ENCODE results near the gene TBC1D5. TPM values are rescaled to one million over a fixed set of nuclear protein-coding genes. Genes with fewer than 3 reads are reported as not detected.

The TBC1D5 gene
- total and polyA plus RNA-seq, 2 of the 8 experiments (the other 6 are each of a cell fraction or from before 2014, with no cell fraction given), result 11.0 to 22.9 TPM

DNA sequence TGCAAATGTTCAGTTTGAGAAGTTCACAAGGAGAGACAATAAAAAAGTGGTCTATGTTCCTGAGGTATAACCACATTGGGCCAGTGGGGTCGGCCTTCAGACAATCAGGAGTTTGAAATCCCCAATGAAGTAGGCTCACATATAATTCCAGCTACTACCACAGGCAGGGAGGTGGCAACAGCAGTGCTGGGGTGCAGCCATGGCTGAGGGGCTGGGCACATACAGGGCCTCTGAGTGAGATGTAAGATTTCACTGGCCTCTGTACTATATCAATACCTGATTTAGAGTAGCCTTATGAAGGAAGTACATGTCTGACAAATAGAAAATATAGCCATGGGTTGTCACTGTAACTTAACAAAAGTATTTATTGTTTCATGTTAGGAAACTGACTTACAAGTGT lies 402.2 kb downstream of the TBC1D5 start:
- H2AFZ ChIP-seq (ENCODE audit: low read length), result no peak overlapping the region
- no peak overlapping the region for H4K5ac ChIP-seq (ENCODE audit: insufficient read length, low read depth, low read length)
- H3K9ac ChIP-seq (replicated peaks in 1 of 4; ENCODE audit: extremely low read depth in 1 of 4, low read depth in 3 of 4, low read length in 3 of 4), result no peak overlapping the region
- H3K23ac ChIP-seq (ENCODE audit: insufficient read length), result no peak overlapping the region
- no peak overlapping the region for H3K4me2 ChIP-seq (ENCODE audit: insufficient read depth in 1 of 2, low read depth in 2 of 2, low read length in 2 of 2)
- ChIA-PET POLR2A (ENCODE audit: partially characterized antibody) (no interaction called here), CTCF (ENCODE audit: partially characterized antibody) (interaction anchor here (0.8 to 1.4 kb wide), 2 partner anchors 9 to 18 kb away, joined by 3 to 4 read pairs; no protein-coding TSS in a partner anchor)
- H3K36me3 ChIP-seq (ENCODE audit: control insufficient read depth in 2 of 4, insufficient read depth in 4 of 4, low read length in 3 of 4), result no peaks in the 10 kb centered on the region
- no peak overlapping the region for H3K18ac ChIP-seq (ENCODE audit: extremely low read depth, low read length)
- no peaks in the 10 kb centered on the region for H3K9me3 ChIP-seq (ENCODE audit: insufficient read depth in 2 of 2, low read depth in 1 of 2, low read length in 1 of 2)
- no peaks in the 10 kb centered on the region for H3K79me2 ChIP-seq (ENCODE audit: control insufficient read depth in 1 of 2, insufficient read depth in 2 of 2, low read length in 2 of 2)
- WGBS, 2 experiments (ENCODE audit: extremely low coverage in 1 of 2, insufficient coverage in 1 of 2, insufficient read length in 1 of 2, insufficient replicate concordance in 2 of 2, low coverage in 1 of 2, low lambda C conversion rate in 2 of 2, missing lambda C conversion rate in 1 of 2), result 83% methylated on average over 1 of the region's 1 CpG; no CpG with 5 or more reads in 1 of the 2 experiments
- H3K4ac ChIP-seq (replicated peaks; ENCODE audit: insufficient read length, low read depth, low read length), result no peak overlapping the region
- H3K4me1 ChIP-seq (replicated peaks in 1 of 4; ENCODE audit: control insufficient read depth in 3 of 4, insufficient read depth in 4 of 4, low read length in 3 of 4), result no peaks in the 10 kb centered on the region
- H2BK15ac ChIP-seq (ENCODE audit: low read length), result no peak overlapping the region
- no peaks in the 10 kb centered on the region for H3K27me3 ChIP-seq (replicated peaks in 1 of 4; ENCODE audit: control insufficient read depth in 3 of 4, extremely low read depth in 1 of 4, insufficient read depth in 3 of 4, low read length in 3 of 4)
- no peak overlapping the region for H4K8ac ChIP-seq (ENCODE audit: extremely low read depth, insufficient read depth, low read length)
- no peak overlapping the region for H3K27ac ChIP-seq (ENCODE audit: low read depth, low read length)
- FAIRE-seq (no peak), DNase-seq (ENCODE audit: low read depth in 1 of 2, low spot score in 2 of 2) (no peak)
- H3K4me3 ChIP-seq (ENCODE audit: extremely low read depth in 1 of 4, insufficient read depth in 2 of 4, low read depth in 3 of 4, low read length in 4 of 4), result no peak overlapping the region
- no peak overlapping the region for H2BK20ac ChIP-seq (ENCODE audit: low read length)
- H4K91ac ChIP-seq (replicated peaks; ENCODE audit: insufficient read length, low read length), result no peak overlapping the region
- H3K79me1 ChIP-seq (ENCODE audit: low read depth, low read length), result no peaks in the 10 kb centered on the region
- H4K20me1 ChIP-seq (replicated peaks in 1 of 2; ENCODE audit: control insufficient read depth in 1 of 2, insufficient read depth in 2 of 2, low read length in 2 of 2), result no peaks in the 10 kb centered on the region
- no peak overlapping the region for H2BK120ac ChIP-seq (replicated peaks; ENCODE audit: low read depth, low read length)
- no peak overlapping the region for H2BK12ac ChIP-seq (ENCODE audit: low read depth, low read length)
- no peak overlapping the region for H3K14ac ChIP-seq (ENCODE audit: insufficient read length)
- no peak overlapping the region for H3K56ac ChIP-seq (replicated peaks; ENCODE audit: insufficient read length, low read depth, low read length)
- H2BK5ac ChIP-seq (ENCODE audit: low read depth, low read length), result no peak overlapping the region
- TF ChIP-seq GABPA (IDR thresholded peaks at IDR 0.05; ENCODE audit: borderline replicate concordance, insufficient read depth, low read length), result no peak
- TF ChIP-seq TCF12 (IDR thresholded peaks at IDR 0.05; ENCODE audit: low read depth, low read length), result no peak
- TF ChIP-seq RNF2 (IDR thresholded peaks at IDR 0.05; ENCODE audit: borderline replicate concordance, low read depth, low read length, missing control alignments, poor library complexity, severe bottlenecking), result no peak
- TF ChIP-seq, protein P1, sequence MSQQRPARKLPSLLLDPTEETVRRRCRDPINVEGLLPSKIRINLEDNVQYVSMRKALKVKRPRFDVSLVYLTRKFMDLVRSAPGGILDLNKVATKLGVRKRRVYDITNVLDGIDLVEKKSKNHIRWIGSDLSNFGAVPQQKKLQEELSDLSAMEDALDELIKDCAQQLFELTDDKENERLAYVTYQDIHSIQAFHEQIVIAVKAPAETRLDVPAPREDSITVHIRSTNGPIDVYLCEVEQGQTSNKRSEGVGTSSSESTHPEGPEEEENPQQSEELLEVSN (IDR thresholded peaks at IDR 0.05), result no peak
- no peaks in the 10 kb centered on the region for H3K23me2 ChIP-seq (ENCODE audit: low read depth, low read length)
- no peak overlapping the region for H2AK5ac ChIP-seq (ENCODE audit: low read depth, low read length)
